Activated naive CD4-positive, alpha-beta T cell treated with anti-CD3 and anti-CD28 coated beads, Interleukin-2, amount 50 U/mL, for 16 hours (primary cell): ENCODE measurements around the gene PGLYRP2.

Experiments used
- DNase-seq: peaks from one replicate; pipeline ENCODE4 v3.0.0-alpha.2; 2020

PGLYRP2 gene

GRCh38 chr19:15438577-15438976, 40.7 kb downstream of the PGLYRP2 start:
- no peak for DNase-seq

- no peak for DNase-seq
Observed at GRCh38 chr19:15438124-15438496, 41.2 kb downstream of the PGLYRP2 start.

GRCh38 chr19:15437355-15438123, 41.8 kb downstream of the PGLYRP2 start:
- DNase-seq = no peak

GRCh38 chr19:15436826-15437110, 42.5 kb downstream of the PGLYRP2 start:
- no peak for DNase-seq

GRCh38 chr19:15436012-15436825, 43.1 kb downstream of the PGLYRP2 start:
- DNase-seq = no peak

- DNase-seq = no peak
Observed at GRCh38 chr19:15433519-15434069, 45.7 kb downstream of the PGLYRP2 start.

GRCh38 chr19:15432629-15433518, 46.4 kb downstream of the PGLYRP2 start:
- peak; percentile 95 for DNase-seq

- peak; percentile 37 for DNase-seq
Observed at GRCh38 chr19:15432018-15432494, 47.2 kb downstream of the PGLYRP2 start.

- no peak for DNase-seq
Observed at GRCh38 chr19:15431396-15432017, 47.8 kb downstream of the PGLYRP2 start.

GRCh38 chr19:15430526-15431120, 48.7 kb downstream of the PGLYRP2 start:
- no peak for DNase-seq

- DNase-seq = no peak
Observed at GRCh38 chr19:15429825-15430467, 49.4 kb downstream of the PGLYRP2 start.

- no peak for DNase-seq
Observed at GRCh38 chr19:15428956-15429824, 50.1 kb downstream of the PGLYRP2 start.

- DNase-seq = no peak
Observed at GRCh38 chr19:15427991-15428471, 51.3 kb downstream of the PGLYRP2 start.

- no peak for DNase-seq
Observed at GRCh38 chr19:15427350-15427700, 52.0 kb downstream of the PGLYRP2 start.

- DNase-seq = no peak
Observed at GRCh38 chr19:15426485-15427349, 52.6 kb downstream of the PGLYRP2 start.

- DNase-seq = no peak
Observed at GRCh38 chr19:15425321-15425950, 53.9 kb downstream of the PGLYRP2 start.

- no peak for DNase-seq
Observed at GRCh38 chr19:15424692-15425272, 54.5 kb downstream of the PGLYRP2 start.

GRCh38 chr19:15424121-15424520, 55.2 kb downstream of the PGLYRP2 start:
- no peak for DNase-seq
